Bronchial epithelial cell (primary cell): ENCODE data around the gene CRTC3. TPM values are rescaled to one million over a fixed set of nuclear protein-coding genes. Genes with fewer than 3 reads are reported as not detected.

Experiments used
- DNase-seq: peaks from one replicate; pipeline ENCODE4 v3.0.0-alpha.2; 2010; ENCODE audit warnings: low read depth
- FAIRE-seq: peaks from 2 replicates; lab custom pipeline; 2011; peaks lifted over from hg19 to GRCh38; lab: Jason Lieb, UNC
- H3K27me3 ChIP-seq: 2 replicates; pipeline ENCODE4 v1.5.1; 2011; ENCODE audit warnings: low read length; ENCODE audit not compliant: control insufficient read depth, insufficient read depth
- H3K36me3 ChIP-seq: 2 replicates; pipeline ENCODE4 v1.5.1; 2011; ENCODE audit warnings: low read length; ENCODE audit not compliant: control insufficient read depth, insufficient read depth
- H3K4me3 ChIP-seq: 2 replicates; pipeline ENCODE4 v1.5.1; 2011; ENCODE audit warnings: mild to moderate bottlenecking, low read depth, low read length, control low read depth
- total RNA-seq: library from RNA; depleted of rRNA; stranded (reverse); fragments of >200 nt; gene quantifications from 2 replicates; pipeline ENCODE4 v1.2.1, GENCODE V29; 2014
- TF ChIP-seq, protein P1 (sequence below): IDR thresholded peaks from 2 replicates; pipeline ENCODE4 v1.5.1; 2011; ENCODE audit warnings: mild to moderate bottlenecking, moderate library complexity, low read length, control low read depth, inconsistent platforms; ENCODE audit not compliant: insufficient read depth, severe bottlenecking

The CRTC3 gene, protein sequence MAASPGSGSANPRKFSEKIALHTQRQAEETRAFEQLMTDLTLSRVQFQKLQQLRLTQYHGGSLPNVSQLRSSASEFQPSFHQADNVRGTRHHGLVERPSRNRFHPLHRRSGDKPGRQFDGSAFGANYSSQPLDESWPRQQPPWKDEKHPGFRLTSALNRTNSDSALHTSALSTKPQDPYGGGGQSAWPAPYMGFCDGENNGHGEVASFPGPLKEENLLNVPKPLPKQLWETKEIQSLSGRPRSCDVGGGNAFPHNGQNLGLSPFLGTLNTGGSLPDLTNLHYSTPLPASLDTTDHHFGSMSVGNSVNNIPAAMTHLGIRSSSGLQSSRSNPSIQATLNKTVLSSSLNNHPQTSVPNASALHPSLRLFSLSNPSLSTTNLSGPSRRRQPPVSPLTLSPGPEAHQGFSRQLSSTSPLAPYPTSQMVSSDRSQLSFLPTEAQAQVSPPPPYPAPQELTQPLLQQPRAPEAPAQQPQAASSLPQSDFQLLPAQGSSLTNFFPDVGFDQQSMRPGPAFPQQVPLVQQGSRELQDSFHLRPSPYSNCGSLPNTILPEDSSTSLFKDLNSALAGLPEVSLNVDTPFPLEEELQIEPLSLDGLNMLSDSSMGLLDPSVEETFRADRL
- total RNA-seq, result 5.8 and 9.2 TPM in 2 replicates

DNA sequence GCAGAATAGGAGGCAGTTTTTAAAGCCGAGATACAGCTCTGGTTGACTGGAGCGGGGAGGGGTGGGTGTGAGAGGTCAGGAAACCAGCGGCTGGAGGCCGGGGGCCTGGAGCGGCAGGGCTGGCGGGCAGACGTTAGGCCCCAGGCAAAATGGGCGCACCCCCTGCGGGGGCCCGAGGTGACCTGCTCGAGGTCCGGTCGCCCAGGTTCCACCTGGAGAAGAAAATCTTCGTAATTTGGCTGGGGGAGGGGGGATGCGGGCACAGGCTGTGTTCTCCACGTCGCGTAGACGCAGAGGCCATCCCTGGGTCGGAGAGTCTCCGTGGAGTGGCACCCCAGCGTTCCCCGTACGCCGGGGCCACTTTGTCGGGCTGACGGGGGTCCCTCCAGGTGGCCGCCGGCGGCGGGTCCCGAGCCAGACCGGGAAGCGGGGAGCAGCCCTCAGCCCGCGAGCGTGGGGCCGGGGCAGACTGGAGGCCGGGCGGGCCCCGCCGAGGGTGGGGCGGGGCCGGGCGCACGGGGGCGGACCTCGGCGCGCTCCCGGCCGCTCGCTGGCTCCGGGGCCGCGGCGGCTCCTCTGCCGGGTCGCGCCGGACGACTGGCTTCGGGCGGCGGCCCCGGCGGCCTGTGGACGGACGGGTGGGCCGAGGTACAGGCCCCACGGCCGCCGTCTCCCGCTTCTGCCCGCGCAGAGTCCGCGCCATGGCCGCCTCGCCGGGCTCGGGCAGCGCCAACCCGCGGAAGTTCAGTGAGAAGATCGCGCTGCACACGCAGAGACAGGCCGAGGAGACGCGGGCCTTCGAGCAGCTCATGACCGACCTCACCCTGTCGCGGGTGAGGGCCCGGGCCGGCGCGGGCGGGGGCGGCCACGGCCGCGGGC is at the start of gene CRTC3:
Gene CRTC3, plus strand, starts transcription at position 553 of the 879 bp plus-strand sequence. Its CDS starts 149 bp downstream, at position 702.
- TF ChIP-seq, protein P1, sequence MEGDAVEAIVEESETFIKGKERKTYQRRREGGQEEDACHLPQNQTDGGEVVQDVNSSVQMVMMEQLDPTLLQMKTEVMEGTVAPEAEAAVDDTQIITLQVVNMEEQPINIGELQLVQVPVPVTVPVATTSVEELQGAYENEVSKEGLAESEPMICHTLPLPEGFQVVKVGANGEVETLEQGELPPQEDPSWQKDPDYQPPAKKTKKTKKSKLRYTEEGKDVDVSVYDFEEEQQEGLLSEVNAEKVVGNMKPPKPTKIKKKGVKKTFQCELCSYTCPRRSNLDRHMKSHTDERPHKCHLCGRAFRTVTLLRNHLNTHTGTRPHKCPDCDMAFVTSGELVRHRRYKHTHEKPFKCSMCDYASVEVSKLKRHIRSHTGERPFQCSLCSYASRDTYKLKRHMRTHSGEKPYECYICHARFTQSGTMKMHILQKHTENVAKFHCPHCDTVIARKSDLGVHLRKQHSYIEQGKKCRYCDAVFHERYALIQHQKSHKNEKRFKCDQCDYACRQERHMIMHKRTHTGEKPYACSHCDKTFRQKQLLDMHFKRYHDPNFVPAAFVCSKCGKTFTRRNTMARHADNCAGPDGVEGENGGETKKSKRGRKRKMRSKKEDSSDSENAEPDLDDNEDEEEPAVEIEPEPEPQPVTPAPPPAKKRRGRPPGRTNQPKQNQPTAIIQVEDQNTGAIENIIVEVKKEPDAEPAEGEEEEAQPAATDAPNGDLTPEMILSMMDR, result peak; percentile 31
- DNase-seq (peak; percentile 21), FAIRE-seq (no peak)
- Histone ChIP-seq H3K27me3 (no peaks in the 10 kb centered on the region), H3K4me3 (peak within 1 kb of the TSS; percentile 68), H3K36me3 (no peaks in the 10 kb centered on the region)

DNA sequence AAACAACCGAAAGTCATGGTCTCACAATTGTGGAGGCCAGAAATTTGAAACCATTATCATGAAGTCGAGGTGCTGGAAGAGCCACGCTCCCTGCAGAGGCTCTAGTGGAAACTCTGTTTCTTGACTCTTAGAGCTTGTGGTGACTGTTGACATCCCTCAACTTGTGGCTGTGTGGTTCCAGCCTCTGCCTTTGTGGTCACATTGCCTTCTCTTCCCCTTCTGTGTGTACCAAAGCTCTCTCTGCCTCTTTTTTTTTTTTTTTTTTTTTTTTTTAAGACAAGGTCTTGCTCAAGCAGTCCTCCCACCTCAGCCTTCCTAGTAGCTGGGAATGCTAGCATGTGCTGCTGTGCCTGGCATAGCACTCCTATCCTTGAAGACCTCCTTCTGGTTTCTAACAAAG is 48.7 kb upstream of the CRTC3 start:
- H3K36me3 ChIP-seq, result peaks cover 32% of the 10 kb centered on the region
- FAIRE-seq (no peak), DNase-seq (no peak)
- TF ChIP-seq, protein P1, result no peak
- no peak overlapping the region for H3K4me3 ChIP-seq
- H3K27me3 ChIP-seq, result no peaks in the 10 kb centered on the region

DNA sequence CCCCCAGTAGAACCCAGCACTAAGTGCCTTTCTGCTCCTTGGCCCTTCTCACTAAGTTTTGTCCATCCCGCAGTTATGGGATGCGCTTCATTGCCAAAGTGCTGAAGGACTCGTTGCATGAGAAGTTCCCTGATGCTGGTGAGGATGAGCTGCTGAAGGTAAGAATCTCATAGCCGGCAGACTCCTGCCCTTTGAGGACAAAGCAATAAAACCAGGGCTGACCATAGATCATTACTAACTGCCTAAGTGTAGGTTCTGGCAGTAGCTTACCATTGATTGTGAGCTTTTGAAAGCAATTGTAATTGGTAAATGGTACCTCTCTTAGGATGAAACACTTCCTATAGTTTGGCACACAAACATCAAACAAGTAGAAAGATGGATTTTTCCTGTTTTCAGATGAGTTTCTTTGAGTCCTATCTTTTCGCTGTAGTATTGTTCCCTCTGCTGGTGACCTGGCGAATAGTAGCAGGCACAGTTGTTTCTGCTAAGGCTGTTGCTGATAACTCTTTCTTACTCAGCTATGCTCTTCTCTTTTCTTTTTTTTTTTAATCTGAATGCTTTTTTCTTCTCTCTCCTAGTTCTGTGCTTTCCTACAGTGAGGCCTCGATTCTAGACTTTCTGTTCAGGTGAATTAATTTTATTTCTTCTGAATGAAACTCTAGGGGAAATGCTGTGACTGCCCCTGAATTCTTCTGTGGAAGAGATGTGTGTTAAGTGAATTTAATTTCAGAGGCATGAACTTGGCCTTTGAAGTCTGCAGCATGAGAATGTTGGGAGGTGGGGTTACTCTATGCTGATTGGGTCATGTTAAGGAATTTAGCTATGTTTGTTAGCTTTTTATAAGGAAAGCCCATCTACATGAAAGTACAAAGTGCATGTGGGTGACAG is 47.4 kb upstream of the CRTC3 start:
- no peaks in the 10 kb centered on the region for H3K27me3 ChIP-seq
- TF ChIP-seq, protein P1, result peak; percentile 58
- H3K36me3 ChIP-seq, result peaks cover 36% of the 10 kb centered on the region
- DNase-seq (no peak), FAIRE-seq (no peak)
- H3K4me3 ChIP-seq, result no peak overlapping the region

DNA sequence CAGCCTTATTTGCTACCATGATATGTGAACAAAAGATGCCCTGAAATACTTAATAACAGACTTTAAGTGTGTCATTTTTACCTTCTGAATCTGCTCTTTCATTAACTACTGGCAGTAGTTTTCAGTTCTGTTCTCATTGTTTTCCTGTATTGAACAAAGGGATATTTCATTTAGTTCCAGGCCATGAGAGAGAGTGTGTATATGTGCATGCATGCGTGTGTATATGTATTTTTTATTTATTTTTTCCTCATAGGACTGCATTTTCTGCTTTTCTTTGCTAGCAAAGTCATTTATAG is 46.8 kb upstream of the CRTC3 start:
- FAIRE-seq, result no peak

More for the DNA sequence above, 46.8 kb upstream of the CRTC3 start:
- no peaks in the 10 kb centered on the region for H3K27me3 ChIP-seq
- H3K36me3 ChIP-seq, result peaks cover 34% of the 10 kb centered on the region
- DNase-seq, result no peak
- TF ChIP-seq, protein P1, result no peak
- H3K4me3 ChIP-seq, result no peak overlapping the region
